Activated CD8-positive, alpha-beta memory T cell treated with anti-CD3 and anti-CD28 coated beads for 4 hours (primary cell): Measurements from ENCODE around the gene SORCS3.

Experiments
- DNase-seq, 2 donors: peaks; one replicate each; pipeline ENCODE4 v3.0.0-alpha.2; 2020; ENCODE audit warnings: low read depth in 2 of 2

SORCS3 gene

GRCh38 chr10:104643303-104643663, 2.2 kb downstream of the SORCS3 start:
- DNase-seq, result no peak

GRCh38 chr10:104646146-104646545, 5.1 kb downstream of the SORCS3 start:
- no peak for DNase-seq

- no peak for DNase-seq
Observed at GRCh38 chr10:104648421-104648820, 7.3 kb downstream of the SORCS3 start.

GRCh38 chr10:104650072-104650471, 9.0 kb downstream of the SORCS3 start:
- no peak for DNase-seq

DNA sequence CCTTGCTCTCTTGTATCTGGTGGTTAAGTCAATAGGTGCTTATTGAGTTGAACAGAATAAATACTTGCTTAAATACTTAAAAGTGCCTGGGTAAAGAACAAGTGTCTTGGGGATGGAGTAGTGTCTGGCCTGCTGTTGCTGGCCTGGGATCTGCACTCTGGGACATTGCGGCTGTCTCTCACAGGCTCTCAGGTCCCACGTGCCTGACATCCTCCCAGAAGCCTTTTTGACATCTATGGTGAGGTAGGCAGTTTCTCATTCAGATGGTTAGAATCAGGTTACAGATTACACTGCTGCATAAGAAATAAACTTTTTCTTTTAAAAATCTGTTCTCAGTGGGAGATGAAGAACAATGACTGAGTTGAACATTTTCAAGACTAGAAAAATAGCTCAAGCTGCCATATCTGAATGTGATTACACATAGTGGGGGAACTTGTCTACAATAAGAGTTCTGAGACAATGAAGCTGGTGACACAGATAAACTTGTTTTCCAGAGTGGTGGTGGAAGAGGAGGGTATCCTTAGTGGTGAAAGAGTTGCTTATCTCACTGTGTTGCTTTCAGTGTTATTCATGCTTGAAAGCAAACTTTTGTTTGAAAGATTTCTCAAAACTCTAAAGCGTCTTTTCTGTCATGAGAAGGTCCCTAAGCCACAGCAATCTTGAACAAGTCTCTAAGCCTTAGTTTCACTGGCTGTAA, 9.7 kb downstream of the SORCS3 start:
- DNase-seq, result no peak

DNA sequence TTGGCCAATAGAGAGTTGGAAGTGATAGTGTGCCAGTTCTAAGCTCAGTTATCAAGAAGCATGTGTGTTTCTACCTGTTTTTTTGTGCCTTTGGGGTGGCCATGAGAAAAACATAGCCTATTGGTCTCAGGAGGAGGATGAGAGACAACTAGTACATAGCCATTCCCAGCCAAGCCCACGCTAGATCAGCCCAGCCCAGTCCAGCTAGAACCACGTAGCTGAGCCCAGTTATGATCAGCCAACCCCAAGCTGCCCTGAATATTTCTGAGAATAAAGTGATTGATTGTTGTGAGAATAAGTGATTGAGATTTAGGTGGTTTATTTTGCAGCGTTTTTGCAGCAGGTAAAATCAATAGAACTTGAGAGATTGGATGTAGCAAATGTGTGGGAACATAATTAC, 15.9 kb downstream of the SORCS3 start:
- no peak for DNase-seq

- DNase-seq, result no peak
Observed at GRCh38 chr10:104657457-104657856, 16.4 kb downstream of the SORCS3 start.

- no peak for DNase-seq
Observed at GRCh38 chr10:104658067-104658466, 17.0 kb downstream of the SORCS3 start.

DNA sequence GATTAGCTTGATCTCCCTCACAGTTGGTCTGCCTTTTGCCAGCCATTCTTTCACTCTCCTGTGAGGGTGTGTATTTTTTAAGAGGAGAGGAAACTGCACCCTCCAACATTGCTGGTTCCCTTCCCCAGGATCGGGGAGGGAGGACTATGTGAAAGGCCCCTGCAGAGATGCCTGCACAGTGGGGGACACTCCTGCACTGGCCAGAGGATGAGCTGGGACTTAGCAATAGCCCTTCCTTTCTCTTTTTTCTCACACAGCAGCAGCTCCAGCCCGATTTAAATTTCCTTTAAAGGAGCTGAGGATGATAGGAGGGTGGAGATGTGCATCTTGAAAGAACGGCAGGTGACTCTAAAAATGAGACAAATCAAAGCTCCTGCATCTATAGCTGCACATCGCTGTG, 18.7 kb downstream of the SORCS3 start:
- DNase-seq, result no peak

GRCh38 chr10:104663076-104663475, 22.0 kb downstream of the SORCS3 start:
- DNase-seq, result no peak

DNA sequence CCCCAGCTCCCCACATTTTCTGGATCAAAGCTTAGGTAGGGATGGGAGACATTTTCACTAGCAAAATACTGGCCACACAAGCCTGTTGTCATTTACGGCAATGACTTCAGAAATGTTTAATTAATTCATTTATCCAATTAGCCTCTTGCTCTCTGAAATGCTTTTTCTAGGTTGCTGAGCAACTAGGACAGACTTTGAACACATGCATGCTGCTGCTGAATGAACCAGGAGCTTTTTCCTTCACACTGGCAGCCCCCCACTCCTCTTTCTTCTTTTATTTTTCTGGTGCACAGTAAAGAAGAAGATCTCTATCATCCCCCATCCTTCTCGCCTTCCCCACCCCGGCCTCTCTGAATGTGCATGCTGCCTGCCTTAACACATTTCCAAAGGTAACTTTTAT, 22.5 kb downstream of the SORCS3 start:
- DNase-seq, result no peak

DNA sequence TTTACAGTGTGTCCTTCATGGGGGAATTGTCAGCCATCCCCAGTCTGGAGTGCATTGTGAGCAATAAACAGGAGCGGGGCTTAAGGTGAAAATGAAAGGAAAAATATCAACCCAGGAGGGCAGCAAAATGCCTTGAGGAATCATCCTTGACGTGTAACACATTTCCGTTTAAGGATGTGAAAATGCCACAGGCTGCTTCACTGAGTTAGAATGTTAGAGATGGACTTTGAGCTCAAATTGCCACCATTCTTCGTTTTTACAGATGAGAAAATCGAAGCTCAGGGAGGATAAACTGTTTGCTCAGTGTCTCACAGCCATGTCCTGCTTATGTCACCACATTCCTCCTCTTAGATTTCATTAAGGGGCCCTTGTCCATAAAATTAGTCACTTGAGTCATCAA, 23.1 kb downstream of the SORCS3 start:
- DNase-seq, result no peak

GRCh38 chr10:104665174-104665573, 24.1 kb downstream of the SORCS3 start:
- no peak for DNase-seq

DNA sequence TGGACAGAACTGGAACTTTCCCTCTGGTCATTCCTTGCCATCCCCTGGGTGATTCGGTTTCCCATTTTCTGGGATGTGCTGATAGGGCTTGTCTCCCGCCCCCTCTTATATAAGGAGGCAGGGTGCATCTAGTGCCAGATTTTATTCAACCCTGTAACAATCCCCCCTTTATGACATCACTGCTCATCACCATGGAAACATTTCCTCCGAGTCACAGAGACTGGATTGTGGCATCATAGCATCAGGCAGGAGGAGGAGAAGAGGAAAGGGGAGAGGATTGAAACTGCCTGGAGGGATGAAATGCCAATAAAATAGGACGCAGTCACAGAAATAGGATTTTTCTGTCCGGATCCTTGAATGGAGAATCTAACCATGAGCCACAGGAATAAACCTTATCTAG, 25.0 kb downstream of the SORCS3 start:
- DNase-seq, result no peak

GRCh38 chr10:104676874-104677273, 35.8 kb downstream of the SORCS3 start:
- DNase-seq, result no peak

GRCh38 chr10:104678658-104679057, 37.6 kb downstream of the SORCS3 start:
- DNase-seq, result no peak

DNA sequence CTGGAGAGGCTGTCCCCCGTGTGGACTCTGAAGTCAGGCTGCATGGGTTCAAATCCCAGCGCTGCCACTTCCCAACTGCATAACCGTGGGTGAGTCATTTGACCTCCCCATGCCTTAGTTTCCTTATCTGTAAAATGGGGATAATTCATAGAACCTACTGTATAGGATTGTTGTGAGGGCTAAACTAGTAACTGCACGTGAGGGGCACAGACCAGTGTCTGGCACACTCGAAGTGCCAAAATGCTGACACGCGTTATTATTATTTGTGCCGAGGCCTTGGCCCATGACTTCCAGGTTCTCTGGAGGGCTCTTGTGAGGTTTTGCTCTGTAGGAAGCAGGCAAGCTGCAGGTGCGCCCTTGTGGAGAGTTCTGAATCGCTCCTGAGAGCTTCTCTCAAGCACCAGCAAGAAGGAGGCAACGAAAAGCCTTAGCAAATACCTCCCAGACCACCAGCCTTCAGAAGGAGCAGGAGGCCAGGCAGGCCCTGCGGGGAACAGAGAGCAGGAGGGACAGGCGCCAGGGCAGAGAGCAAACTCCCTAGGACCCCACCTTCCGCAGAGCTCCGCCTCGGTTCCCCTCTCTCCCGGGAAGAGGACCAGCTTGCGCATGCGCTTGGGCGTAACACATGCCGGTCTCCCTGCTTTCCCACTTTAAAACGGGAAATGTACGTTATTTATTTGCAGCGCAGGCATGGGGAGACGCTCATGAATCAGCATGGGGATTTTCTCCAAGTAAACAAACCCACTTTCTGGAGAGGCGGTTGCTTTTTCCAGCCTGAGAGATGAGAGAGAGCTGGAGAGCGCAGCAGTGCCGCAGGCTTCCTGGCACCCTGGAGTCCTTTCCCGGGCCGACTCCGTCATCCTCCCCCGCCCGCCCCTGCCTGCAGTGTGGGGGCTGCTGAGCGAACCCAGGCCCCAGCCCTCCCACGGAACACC, 39.6 kb downstream of the SORCS3 start:
- no peak for DNase-seq

DNA sequence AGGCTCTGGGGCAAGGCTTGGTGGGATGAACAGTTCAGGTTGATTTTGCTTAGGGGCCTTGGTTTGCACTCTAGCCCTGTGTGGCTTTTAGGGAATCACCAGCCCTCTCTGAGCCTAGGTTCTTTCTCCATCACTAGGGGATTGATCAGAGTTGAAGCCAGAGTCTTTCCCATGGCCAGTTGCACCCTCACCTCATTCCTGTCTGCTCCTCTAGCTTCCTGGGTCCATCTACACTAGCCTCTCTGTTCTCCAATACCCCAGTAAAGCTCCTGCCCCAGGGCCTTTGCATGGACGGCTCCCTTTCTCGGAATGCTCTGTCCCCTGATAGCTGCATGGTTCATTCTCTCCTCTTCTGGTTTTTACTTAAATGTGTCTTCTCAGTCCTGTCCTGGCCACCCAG, 40.4 kb downstream of the SORCS3 start:
- no peak for DNase-seq

DNA sequence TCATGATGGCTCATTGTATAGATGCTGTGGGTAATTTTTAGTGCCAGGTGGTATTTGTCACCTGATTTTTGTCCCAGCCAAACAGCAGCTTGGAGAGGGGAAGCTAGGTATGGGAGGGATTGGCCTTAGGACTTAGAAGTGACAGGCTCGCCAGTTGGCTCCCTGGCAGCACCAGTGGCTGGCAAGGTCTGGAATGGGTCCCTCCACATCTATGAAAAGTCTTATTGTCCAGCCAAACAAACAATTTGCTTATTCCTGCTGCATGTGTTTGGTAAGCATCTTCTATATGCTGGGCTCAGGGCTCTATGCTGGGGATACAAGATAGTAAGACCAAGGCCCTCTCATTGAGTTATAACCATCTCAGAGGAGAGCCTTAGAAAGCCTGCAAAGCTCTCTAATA, 42.5 kb downstream of the SORCS3 start:
- no peak for DNase-seq

DNA sequence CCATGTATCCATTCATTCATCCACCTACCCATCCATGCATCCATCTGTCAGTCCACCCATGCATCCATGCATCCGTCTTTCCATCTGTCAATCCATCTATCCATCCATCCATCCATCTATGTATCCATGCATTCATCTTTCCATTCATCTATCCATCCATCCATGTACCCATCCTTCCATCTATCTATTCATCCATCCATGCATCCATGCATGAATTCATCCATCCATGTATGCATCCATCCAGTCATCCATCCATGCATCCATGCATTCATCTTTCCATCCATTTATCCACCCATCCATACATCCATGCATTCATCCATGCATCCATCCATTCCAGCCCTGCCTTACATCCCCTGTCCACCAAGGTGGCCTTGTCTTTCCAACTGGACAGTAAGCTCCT, 45.7 kb downstream of the SORCS3 start:
- no peak for DNase-seq

- DNase-seq, result no peak
Observed at GRCh38 chr10:104688251-104689042, 47.4 kb downstream of the SORCS3 start.

- no peak for DNase-seq
Observed at GRCh38 chr10:104689105-104689504, 48.0 kb downstream of the SORCS3 start.
